Naive B cell (primary cell): ENCODE data around the gene ATG4A. TPM values are rescaled to one million over a fixed set of nuclear protein-coding genes. Genes with fewer than 3 reads are reported as not detected.

Experiments used
- ATAC-seq, 2 donors: fragments of 150-1000 bp; cut with Tn5 transposase; 2 replicates each; pipeline ENCODE4 v1.10.0; 2021; ENCODE audit warnings: low read depth in 2 of 2, mild to moderate bottlenecking in 2 of 2, moderate library complexity in 2 of 2
- DNase-seq: peaks from one replicate; pipeline ENCODE4 v3.0.0; 2022
- H3K27ac Mint-ChIP-seq, 6 donors: one replicate each; pipeline ENCODE4 v1.8.0; 2020 to 2022; ENCODE audit warnings: mild to moderate bottlenecking in 6 of 6, mixed read lengths in 6 of 6, moderate library complexity in 5 of 6, inconsistent platforms in 2 of 6
- H3K27me3 Mint-ChIP-seq, 3 donors: one replicate each; pipeline ENCODE4 v1.8.0; 2021 to 2022; ENCODE audit warnings: mixed read lengths in 3 of 3, mild to moderate bottlenecking in 1 of 3
- H3K36me3 Mint-ChIP-seq, 2 donors: one replicate each; pipeline ENCODE4 v1.8.0; 2020 to 2022; ENCODE audit warnings: mixed read lengths in 2 of 2, inconsistent platforms in 1 of 2, mild to moderate bottlenecking in 1 of 2
- H3K4me1 Mint-ChIP-seq, 3 donors: one replicate each; pipeline ENCODE4 v1.8.0; 2020 to 2022; ENCODE audit warnings: mixed read lengths in 3 of 3, inconsistent platforms in 1 of 3, mild to moderate bottlenecking in 1 of 3, moderate library complexity in 1 of 3
- H3K4me3 Mint-ChIP-seq, 8 donors: one replicate each; pipeline ENCODE4 v1.8.0; 2020 to 2022; ENCODE audit warnings: mild to moderate bottlenecking in 8 of 8, mixed read lengths in 8 of 8, moderate library complexity in 8 of 8, inconsistent platforms in 2 of 8
- H3K9me3 Mint-ChIP-seq, 7 donors: one replicate each; pipeline ENCODE4 v1.8.0; 2020 to 2022; ENCODE audit warnings: mixed read lengths in 7 of 7, mild to moderate bottlenecking in 5 of 7, inconsistent platforms in 2 of 7, moderate library complexity in 1 of 7
- polyA plus RNA-seq, 6 donors: library from polyadenylated mRNA; unstranded; fragments of 300-500 nt; fragmentation: Illumina TruSeq; gene quantifications; one replicate each; pipeline ENCODE4 v1.2.3, GENCODE V29; 2021; ENCODE audit warnings: low read depth in 6 of 6

ATG4A gene
- polyA plus RNA-seq: 10 to 100 TPM; 11.8 to 31.1 (median 18.4) TPM

GRCh38 chrX:108091264-108091877 lies at the start of gene ATG4A, which contains the start of gene PSMD10:
ATG4A (plus strand) TSS chrX:108091778; CDS start chrX:108091827, 49 bp downstream.
PSMD10 (minus strand) TSS chrX:108091542; CDS start chrX:108091520, 22 bp downstream.
- DNase-seq: peak; percentile 86
- Mint-ChIP-seq H3K36me3 (no peaks in the 10 kb centered on the region), H3K4me1 (no peaks in the 10 kb centered on the region), H3K27me3 (no peaks in the 10 kb centered on the region), H3K4me3 (no peak within 1 kb of the TSS), H3K9me3 (no peaks in the 10 kb centered on the region), H3K27ac (no peak within 1 kb of the TSS)
- ATAC-seq: peak; percentile 92 to 93

- H3K9me3 Mint-ChIP-seq: no peaks in the 10 kb centered on the region
- no peaks in the 10 kb centered on the region for H3K36me3 Mint-ChIP-seq
- no peak for DNase-seq
- peaks cover 4 to 16% (median 10%) of the 10 kb centered on the region in 3 donors for H3K27me3 Mint-ChIP-seq
- no peak within 1 kb of the TSS for H3K27ac Mint-ChIP-seq
- no peaks in the 10 kb centered on the region for H3K4me1 Mint-ChIP-seq
- H3K4me3 Mint-ChIP-seq: no peak within 1 kb of the TSS
- no peak for ATAC-seq
These were observed 46.9 kb upstream of the ATG4A start, which contains the start of gene VSIG1 for GRCh38 chrX:108044554-108045256. VSIG1 (plus strand) TSS chrX:108045065; CDS start chrX:108045131, 66 bp downstream.

- Mint-ChIP-seq H3K9me3 (no peaks in the 10 kb centered on the region), H3K27me3 (peaks cover 0 to 19% (median 6%) of the 10 kb centered on the region in 3 donors), H3K27ac (no peak overlapping the region), H3K4me1 (no peaks in the 10 kb centered on the region), H3K36me3 (no peaks in the 10 kb centered on the region), H3K4me3 (no peak overlapping the region)
- no peak for DNase-seq
- ATAC-seq: no peak
These were observed 41.9 kb upstream of the ATG4A start for GRCh38 chrX:108049649-108050048.

GRCh38 chrX:108053218-108053617 lies 38.4 kb upstream of the ATG4A start:
- Mint-ChIP-seq H3K4me3 (no peak overlapping the region), H3K27me3 (peaks cover 3 to 26% (median 6%) of the 10 kb centered on the region in 3 donors), H3K4me1 (no peaks in the 10 kb centered on the region), H3K9me3 (no peaks in the 10 kb centered on the region), H3K27ac (peak overlapping the region in 1 of 6 donors; percentile 5), H3K36me3 (no peaks in the 10 kb centered on the region)
- ATAC-seq (no peak), DNase-seq (no peak)

GRCh38 chrX:108055546-108055945 lies 36.0 kb upstream of the ATG4A start:
- Mint-ChIP-seq H3K36me3 (no peaks in the 10 kb centered on the region), H3K27ac (no peak overlapping the region), H3K4me1 (no peaks in the 10 kb centered on the region), H3K9me3 (no peaks in the 10 kb centered on the region), H3K4me3 (no peak overlapping the region), H3K27me3 (peaks cover under 1 to 29% (median 3%) of the 10 kb centered on the region in 3 donors)
- ATAC-seq (no peak), DNase-seq (no peak)

GRCh38 chrX:108059801-108060200 lies 31.8 kb upstream of the ATG4A start:
- peaks cover 0 to 49% (median 3%) of the 10 kb centered on the region in 3 donors for H3K27me3 Mint-ChIP-seq
- H3K4me1 Mint-ChIP-seq: no peaks in the 10 kb centered on the region
- no peaks in the 10 kb centered on the region for H3K9me3 Mint-ChIP-seq
- no peaks in the 10 kb centered on the region for H3K36me3 Mint-ChIP-seq
- no peak overlapping the region for H3K27ac Mint-ChIP-seq
- DNase-seq (no peak), ATAC-seq (no peak)
- H3K4me3 Mint-ChIP-seq: no peak overlapping the region

- peaks cover 10 to 50% (median 12%) of the 10 kb centered on the region in 3 donors for H3K27me3 Mint-ChIP-seq
- no peaks in the 10 kb centered on the region for H3K4me1 Mint-ChIP-seq
- no peaks in the 10 kb centered on the region for H3K9me3 Mint-ChIP-seq
- no peak overlapping the region for H3K27ac Mint-ChIP-seq
- H3K36me3 Mint-ChIP-seq: no peaks in the 10 kb centered on the region
- ATAC-seq (no peak), DNase-seq (no peak)
- H3K4me3 Mint-ChIP-seq: no peak overlapping the region
These were observed 27.6 kb upstream of the ATG4A start for GRCh38 chrX:108064001-108064400.

- ATAC-seq (no peak), DNase-seq (no peak)
- no peaks in the 10 kb centered on the region for H3K9me3 Mint-ChIP-seq
- H3K4me3 Mint-ChIP-seq: no peak overlapping the region
- H3K4me1 Mint-ChIP-seq: no peaks in the 10 kb centered on the region
- H3K36me3 Mint-ChIP-seq: no peaks in the 10 kb centered on the region
- H3K27me3 Mint-ChIP-seq: peaks cover 12 to 54% (median 13%) of the 10 kb centered on the region in 3 donors
- H3K27ac Mint-ChIP-seq: no peak overlapping the region
These were observed 27.0 kb upstream of the ATG4A start for GRCh38 chrX:108064613-108065012.

GRCh38 chrX:108068121-108068520 lies 23.5 kb upstream of the ATG4A start:
- H3K4me1 Mint-ChIP-seq: no peaks in the 10 kb centered on the region
- H3K9me3 Mint-ChIP-seq: no peaks in the 10 kb centered on the region
- peaks cover 12 to 31% (median 14%) of the 10 kb centered on the region in 3 donors for H3K27me3 Mint-ChIP-seq
- H3K27ac Mint-ChIP-seq: no peak overlapping the region
- H3K36me3 Mint-ChIP-seq: no peaks in the 10 kb centered on the region
- DNase-seq (no peak), ATAC-seq (no peak)
- H3K4me3 Mint-ChIP-seq: no peak overlapping the region

- Mint-ChIP-seq H3K27me3 (peaks cover 12 to 36% (median 14%) of the 10 kb centered on the region in 3 donors), H3K9me3 (peaks cover 0 to 1% (median 0%) of the 10 kb centered on the region in 7 donors), H3K27ac (no peak overlapping the region), H3K4me1 (no peaks in the 10 kb centered on the region), H3K36me3 (no peaks in the 10 kb centered on the region), H3K4me3 (no peak overlapping the region)
- ATAC-seq (no peak), DNase-seq (no peak)
These were observed 20.7 kb upstream of the ATG4A start for GRCh38 chrX:108070891-108071290.

- Mint-ChIP-seq H3K36me3 (no peaks in the 10 kb centered on the region), H3K27me3 (peaks cover 12 to 36% (median 14%) of the 10 kb centered on the region in 3 donors), H3K4me3 (no peak overlapping the region), H3K4me1 (no peaks in the 10 kb centered on the region), H3K27ac (peak overlapping the region in 1 of 6 donors; percentile 70), H3K9me3 (peaks cover 0 to 1% (median 0%) of the 10 kb centered on the region in 7 donors)
- no peak for ATAC-seq
- no peak for DNase-seq
These were observed 20.0 kb upstream of the ATG4A start for GRCh38 chrX:108071578-108071977.

- H3K4me3 Mint-ChIP-seq: no peak overlapping the region
- no peaks in the 10 kb centered on the region for H3K4me1 Mint-ChIP-seq
- ATAC-seq: no peak
- DNase-seq: no peak
- peaks cover 10 to 34% (median 14%) of the 10 kb centered on the region in 3 donors for H3K27me3 Mint-ChIP-seq
- H3K27ac Mint-ChIP-seq: peak overlapping the region in 1 of 6 donors; percentile 12
- peaks cover 0 to 1% (median 0%) of the 10 kb centered on the region in 7 donors for H3K9me3 Mint-ChIP-seq
- H3K36me3 Mint-ChIP-seq: no peaks in the 10 kb centered on the region
These were observed 18.8 kb upstream of the ATG4A start for GRCh38 chrX:108072746-108073145.

- Mint-ChIP-seq H3K4me3 (no peak overlapping the region), H3K4me1 (no peaks in the 10 kb centered on the region), H3K27me3 (no peaks in the 10 kb centered on the region), H3K9me3 (peaks cover 0 to 2% (median 0%) of the 10 kb centered on the region in 7 donors), H3K36me3 (no peaks in the 10 kb centered on the region), H3K27ac (no peak overlapping the region)
- DNase-seq (no peak), ATAC-seq (no peak)
These were observed 10.5 kb upstream of the ATG4A start for GRCh38 chrX:108081110-108081509.

- Mint-ChIP-seq H3K9me3 (no peaks in the 10 kb centered on the region), H3K4me3 (no peak overlapping the region), H3K27me3 (no peaks in the 10 kb centered on the region), H3K27ac (no peak overlapping the region), H3K4me1 (no peaks in the 10 kb centered on the region), H3K36me3 (no peaks in the 10 kb centered on the region)
- DNase-seq (no peak), ATAC-seq (no peak)
These were observed 3.8 kb upstream of the ATG4A start for GRCh38 chrX:108087792-108088191.
